LNCAP (cell line): ENCODE measurements around the gene CAMTA1.

Source experiments
- CTCF ChIP-seq: fragments of 450-650 bp; IDR thresholded peaks from 2 replicates; pipeline ENCODE4 v1.5.1; 2017; ENCODE audit warnings: mild to moderate bottlenecking

CAMTA1 gene

DNA sequence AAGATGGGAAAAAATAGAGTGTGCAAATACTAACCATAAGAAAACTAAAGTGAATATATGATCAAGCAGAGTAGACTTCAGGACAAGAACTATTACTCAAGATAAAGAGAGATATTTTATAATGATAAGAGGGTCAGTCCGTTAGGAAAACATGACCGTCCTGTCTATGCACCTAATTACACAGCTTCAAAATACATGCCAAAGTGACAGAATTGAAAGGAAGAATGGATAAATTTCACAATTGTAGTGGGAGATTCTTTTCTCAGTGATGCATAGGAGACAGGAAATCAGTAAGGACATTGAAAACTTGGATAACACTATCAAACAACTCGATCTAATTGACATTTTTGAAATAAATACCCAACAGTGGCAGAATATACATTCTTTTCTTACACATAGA lies 489.0 kb downstream of the CAMTA1 start:
- no peak for TF ChIP-seq CTCF

GRCh38 chr1:7278045-7278444 lies 492.8 kb downstream of the CAMTA1 start:
- TF ChIP-seq CTCF, result no peak

GRCh38 chr1:7278827-7279765 lies 493.8 kb downstream of the CAMTA1 start:
- no peak for TF ChIP-seq CTCF

DNA sequence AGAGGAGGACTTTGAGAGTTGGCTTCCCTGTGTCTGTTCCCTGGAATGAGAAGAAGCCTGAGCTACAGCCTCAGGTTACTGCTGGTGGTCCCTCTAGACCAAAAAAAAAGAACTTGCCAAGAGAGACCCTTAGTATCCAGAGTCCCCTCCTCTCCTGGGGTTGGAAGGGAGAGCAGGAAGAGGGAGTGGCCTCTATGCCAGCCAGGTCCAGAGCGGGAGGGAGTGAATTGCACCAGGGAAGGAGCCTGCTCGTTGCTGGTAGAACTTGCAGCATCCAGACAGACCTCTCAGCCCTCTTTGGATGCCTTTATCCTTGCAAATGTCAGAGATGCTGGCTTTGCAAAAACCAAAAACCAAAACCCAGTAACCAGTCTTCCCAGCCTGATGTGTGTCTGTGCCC lies 494.5 kb downstream of the CAMTA1 start:
- no peak for TF ChIP-seq CTCF

DNA sequence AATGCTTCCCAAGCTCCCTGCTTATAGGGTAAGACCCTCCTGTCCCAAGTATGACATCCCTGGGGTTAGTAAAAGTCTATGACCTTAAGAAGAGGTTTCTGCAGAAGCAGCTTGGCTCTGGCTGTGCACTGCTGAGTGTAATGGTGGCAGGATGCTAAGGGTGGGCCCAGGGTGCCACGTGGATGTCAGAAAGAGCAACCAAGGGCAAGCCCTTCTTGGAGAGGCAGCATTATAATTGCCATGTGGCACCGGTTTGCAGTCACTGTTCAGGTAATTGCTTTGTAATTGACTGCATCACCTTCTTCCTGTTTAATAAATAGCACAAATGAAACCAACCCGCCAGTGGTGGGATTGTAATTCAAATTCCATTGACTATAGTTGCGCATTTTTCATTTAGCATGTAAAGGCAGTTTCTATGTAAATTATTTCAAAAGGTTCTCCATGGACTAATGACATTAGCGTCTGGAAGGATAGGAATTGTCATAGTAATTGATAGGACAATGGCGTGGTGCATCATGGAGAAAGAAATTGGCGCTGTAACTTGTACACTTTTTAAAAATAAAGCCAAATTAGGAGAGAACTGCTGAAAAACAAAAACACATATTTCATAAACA lies 495.2 kb downstream of the CAMTA1 start:
- TF ChIP-seq CTCF, result no peak

- no peak for TF ChIP-seq CTCF
Observed at GRCh38 chr1:7281821-7282220, 496.6 kb downstream of the CAMTA1 start.

GRCh38 chr1:7284839-7285435 lies 499.7 kb downstream of the CAMTA1 start:
- TF ChIP-seq CTCF, result no peak
